COR-L47 (cell line): ENCODE measurements around the gene SYNE2.

ENCODE experiments used
- DNase-seq: peaks from one replicate; lab custom pipeline; 2025; lab: John Stamatoyannopoulos, UW

Gene SYNE2

GRCh38 chr14:63875311-63875710 is 22.5 kb downstream of the SYNE2 start:
- DNase-seq, result no peak

GRCh38 chr14:63877550-63877939 is 24.7 kb downstream of the SYNE2 start:
- no peak for DNase-seq

GRCh38 chr14:63878052-63878451 is 25.2 kb downstream of the SYNE2 start:
- no peak for DNase-seq

GRCh38 chr14:63878792-63879191 is 26.0 kb downstream of the SYNE2 start:
- no peak for DNase-seq

- no peak for DNase-seq
Measured at GRCh38 chr14:63881926-63882325, 29.1 kb downstream of the SYNE2 start.

GRCh38 chr14:63887899-63888298 is 35.1 kb downstream of the SYNE2 start:
- DNase-seq, result no peak

GRCh38 chr14:63890553-63890952 is 37.7 kb downstream of the SYNE2 start:
- no peak for DNase-seq

GRCh38 chr14:63891148-63891975 is 38.6 kb downstream of the SYNE2 start:
- DNase-seq, result no peak

GRCh38 chr14:63892265-63892664 is 39.5 kb downstream of the SYNE2 start:
- no peak for DNase-seq

- no peak for DNase-seq
Measured at GRCh38 chr14:63893701-63894458, 41.1 kb downstream of the SYNE2 start.

- DNase-seq, result no peak
Measured at GRCh38 chr14:63895510-63895909, 42.7 kb downstream of the SYNE2 start.

- DNase-seq, result peak; percentile 24
Measured at GRCh38 chr14:63896278-63896720, 43.5 kb downstream of the SYNE2 start.

GRCh38 chr14:63897721-63898163 is 44.9 kb downstream of the SYNE2 start:
- DNase-seq, result no peak

GRCh38 chr14:63899953-63900352 is 47.1 kb downstream of the SYNE2 start:
- DNase-seq, result no peak

GRCh38 chr14:63901434-63902085 is 48.8 kb downstream of the SYNE2 start:
- no peak for DNase-seq

- no peak for DNase-seq
Measured at GRCh38 chr14:63902375-63902976, 49.7 kb downstream of the SYNE2 start.

GRCh38 chr14:63904724-63905123 is 51.9 kb downstream of the SYNE2 start:
- no peak for DNase-seq

- DNase-seq, result no peak
Measured at GRCh38 chr14:63905370-63905769, 52.6 kb downstream of the SYNE2 start.

- no peak for DNase-seq
Measured at GRCh38 chr14:63908667-63909264, 56.0 kb downstream of the SYNE2 start.

- no peak for DNase-seq
Measured at GRCh38 chr14:63909984-63910383, 57.2 kb downstream of the SYNE2 start.

- DNase-seq, result no peak
Measured at GRCh38 chr14:63910583-63911363, 58.0 kb downstream of the SYNE2 start.
